LNCaP clone FGC (cell line): ENCODE results near the gene MET.
"Not testable (repeated sequence)": the region's sequence is repeated elsewhere in the genome, so short reads cannot be mapped to it uniquely, and the experiment has no call there.

Source experiments
- DNase-seq: peaks from one replicate; pipeline ENCODE4 v3.0.0-alpha.2; 2011; ENCODE audit warnings: low read depth
- H3K4me3 ChIP-seq: 2 replicates; pipeline ENCODE4 v1.5.1; 2011; ENCODE audit warnings: mild to moderate bottlenecking, low read depth, low read length, control low read depth
- CTCF ChIP-seq: IDR thresholded peaks from 2 replicates; pipeline ENCODE4 v1.5.1; 2012; ENCODE audit warnings: mild to moderate bottlenecking; ENCODE audit not compliant: control insufficient read depth, insufficient read depth; ENCODE audit errors: extremely low read depth

MET gene

GRCh38 chr7:116806046-116806944, 134.3 kb downstream of the MET start:
- TF ChIP-seq CTCF, result no peak
- DNase-seq, result no peak
- H3K4me3 ChIP-seq, result no peak overlapping the region

- no peak for DNase-seq
- no peak for TF ChIP-seq CTCF
- no peak overlapping the region for H3K4me3 ChIP-seq
Observed at GRCh38 chr7:116807011-116807560, 135.1 kb downstream of the MET start.

- peak; percentile 71 for TF ChIP-seq CTCF
- DNase-seq, result peak; percentile 73
- H3K4me3 ChIP-seq, result no peak overlapping the region
Observed at GRCh38 chr7:116809636-116810266, 137.8 kb downstream of the MET start.

GRCh38 chr7:116810267-116811116, 138.5 kb downstream of the MET start:
- no peak for DNase-seq
- TF ChIP-seq CTCF, result no peak
- H3K4me3 ChIP-seq, result no peak overlapping the region

- no peak for TF ChIP-seq CTCF
- no peak for DNase-seq
- no peak overlapping the region for H3K4me3 ChIP-seq
Observed at GRCh38 chr7:116811768-116812167, 139.8 kb downstream of the MET start.

GRCh38 chr7:116812860-116813259, 140.9 kb downstream of the MET start:
- H3K4me3 ChIP-seq, result no peak overlapping the region
- TF ChIP-seq CTCF, result no peak
- DNase-seq, result no peak

GRCh38 chr7:116813371-116813770, 141.4 kb downstream of the MET start:
- not testable (repeated sequence) for DNase-seq, H3K4me3 ChIP-seq
